RWPE2 (cell line): ENCODE data around the gene PEPD.

Source experiments
- ATAC-seq: fragments of 200-7000 bp; cut with Tn5 transposase; 3 replicates; pipeline ENCODE4 v1.9.1; 2021; ENCODE audit warnings: low read depth
- DNase-seq: peaks from one replicate; pipeline ENCODE4 v3.0.0-alpha.2; 2020; ENCODE audit warnings: low spot score
- H3K27ac ChIP-seq: fragments of 450-650 bp; 2 replicates; pipeline ENCODE4 v1.5.1; 2017; ENCODE audit warnings: mild to moderate bottlenecking; ENCODE audit not compliant: poor library complexity, severe bottlenecking
- H3K27me3 ChIP-seq: fragments of 250-450 bp; sonication (Bioruptor Pico); 2 replicates; pipeline ENCODE4 v1.5.1; 2021; ENCODE audit warnings: mild to moderate bottlenecking, moderate library complexity; ENCODE audit not compliant: insufficient read depth, poor library complexity, severe bottlenecking
- H3K36me3 ChIP-seq: fragments of 250-450 bp; sonication (Bioruptor Pico); 2 replicates; pipeline ENCODE4 v1.5.1; 2020; ENCODE audit warnings: low read depth, mild to moderate bottlenecking, moderate library complexity
- H3K4me1 ChIP-seq: fragments of 250-450 bp; sonication (Bioruptor Pico); 2 replicates; pipeline ENCODE4 v1.5.1; 2021; ENCODE audit warnings: mild to moderate bottlenecking, moderate library complexity; ENCODE audit not compliant: insufficient read depth, poor library complexity, severe bottlenecking
- H3K4me3 ChIP-seq: fragments of 250-450 bp; sonication (Bioruptor Pico); 2 replicates; pipeline ENCODE4 v1.5.1; 2021; ENCODE audit warnings: mild to moderate bottlenecking, moderate library complexity; ENCODE audit not compliant: severe bottlenecking
- H3K9me3 ChIP-seq: fragments of 250-450 bp; sonication (Bioruptor Pico); 2 replicates; pipeline ENCODE4 v1.5.1; 2021; ENCODE audit warnings: mild to moderate bottlenecking, moderate library complexity; ENCODE audit not compliant: severe bottlenecking
- CTCF ChIP-seq: fragments of 450-650 bp; IDR thresholded peaks from one replicate; pipeline ENCODE4 v1.5.1; 2017; ENCODE audit warnings: mild to moderate bottlenecking, moderate library complexity; ENCODE audit not compliant: poor library complexity, severe bottlenecking

Gene PEPD

GRCh38 chr19:33530842-33531241 lies 9.3 kb upstream of the PEPD start:
- TF ChIP-seq CTCF: no peak
- Histone ChIP-seq H3K4me3 (no peak overlapping the region), H3K27me3 (peaks cover 5% of the 10 kb centered on the region), H3K4me1 (no peaks in the 10 kb centered on the region), H3K9me3 (no peaks in the 10 kb centered on the region), H3K36me3 (no peaks in the 10 kb centered on the region), H3K27ac (no peak overlapping the region)
- ATAC-seq (no peak), DNase-seq (no peak)

GRCh38 chr19:33530296-33530695 lies 8.7 kb upstream of the PEPD start:
- no peak for DNase-seq
- Histone ChIP-seq H3K27me3 (peaks cover 5% of the 10 kb centered on the region), H3K9me3 (no peaks in the 10 kb centered on the region), H3K4me1 (no peaks in the 10 kb centered on the region), H3K4me3 (no peak overlapping the region), H3K36me3 (no peaks in the 10 kb centered on the region), H3K27ac (no peak overlapping the region)
- TF ChIP-seq CTCF: no peak
- ATAC-seq: no peak

GRCh38 chr19:33529094-33529676 lies 7.6 kb upstream of the PEPD start:
- Histone ChIP-seq H3K27ac (no peak overlapping the region), H3K4me3 (no peak overlapping the region), H3K9me3 (no peaks in the 10 kb centered on the region), H3K36me3 (no peaks in the 10 kb centered on the region), H3K27me3 (peaks cover 5% of the 10 kb centered on the region), H3K4me1 (no peaks in the 10 kb centered on the region)
- TF ChIP-seq CTCF: no peak
- no peak for DNase-seq
- ATAC-seq: no peak

GRCh38 chr19:33528404-33528803 lies 6.8 kb upstream of the PEPD start:
- Histone ChIP-seq H3K27me3 (peaks cover 5% of the 10 kb centered on the region), H3K36me3 (no peaks in the 10 kb centered on the region), H3K27ac (no peak overlapping the region), H3K9me3 (no peaks in the 10 kb centered on the region), H3K4me3 (no peak overlapping the region), H3K4me1 (no peaks in the 10 kb centered on the region)
- no peak for TF ChIP-seq CTCF
- DNase-seq (no peak), ATAC-seq (no peak)

- no peaks in the 10 kb centered on the region for H3K9me3 ChIP-seq
Measured at GRCh38 chr19:33527125-33527524, 5.5 kb upstream of the PEPD start.

More at GRCh38 chr19:33527125-33527524, 5.5 kb upstream of the PEPD start:
- H3K4me1 ChIP-seq: no peaks in the 10 kb centered on the region
- no peak for DNase-seq
- no peak for ATAC-seq
- H3K27ac ChIP-seq: no peak overlapping the region
- no peaks in the 10 kb centered on the region for H3K36me3 ChIP-seq
- no peak for TF ChIP-seq CTCF
- no peak overlapping the region for H3K4me3 ChIP-seq
- peaks cover 5% of the 10 kb centered on the region for H3K27me3 ChIP-seq
